HG02970 (cell line): ENCODE data around the gene KTN1.

ENCODE experiments used
- ATAC-seq: cut with Tn5 transposase; IDR thresholded peaks from one replicate; pipeline ENCODE4 v1.9.1; 2021; ENCODE audit warnings: mild to moderate bottlenecking, moderate library complexity, moderate number of reproducible peaks; ENCODE audit not compliant: unreplicated experiment, low FRiP score

KTN1 gene

DNA sequence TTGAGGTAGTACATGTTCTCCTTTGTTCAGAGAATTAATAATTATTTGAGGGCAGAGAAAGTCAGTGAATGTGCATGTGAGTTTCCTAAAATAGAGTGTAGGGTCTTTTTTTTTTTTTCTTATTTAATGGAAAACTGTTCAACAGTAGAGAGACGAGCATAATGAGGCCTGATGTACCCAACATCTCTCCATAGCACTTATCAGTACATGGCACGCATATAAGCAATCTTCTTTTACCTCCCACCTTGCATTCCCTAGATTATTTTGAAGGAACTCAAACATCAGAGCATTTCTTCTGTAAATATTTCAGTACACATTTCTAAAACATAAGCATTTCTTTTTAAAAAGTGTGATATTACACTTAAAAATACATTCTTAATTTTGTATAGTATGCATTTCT lies 87.8 kb downstream of the KTN1 start:
- no peak for ATAC-seq

DNA sequence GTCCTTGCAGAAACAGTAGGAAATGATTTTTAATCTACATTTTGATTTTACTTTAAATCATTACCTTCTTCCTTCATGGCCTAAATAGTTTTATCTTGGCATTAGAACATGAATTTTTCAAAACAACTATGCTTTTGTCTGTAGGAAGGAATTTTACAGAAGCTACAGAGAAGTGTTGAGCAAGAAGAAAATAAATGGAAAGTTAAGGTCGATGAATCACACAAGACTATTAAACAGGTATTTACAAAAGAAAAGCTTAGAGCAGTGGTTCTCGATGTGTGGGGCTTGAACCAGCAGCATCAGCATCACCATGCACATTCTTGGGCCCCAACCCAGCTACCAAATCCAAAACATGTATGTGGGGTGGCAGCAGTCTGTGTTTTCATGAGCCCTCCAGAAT lies 91.6 kb downstream of the KTN1 start:
- no peak for ATAC-seq

DNA sequence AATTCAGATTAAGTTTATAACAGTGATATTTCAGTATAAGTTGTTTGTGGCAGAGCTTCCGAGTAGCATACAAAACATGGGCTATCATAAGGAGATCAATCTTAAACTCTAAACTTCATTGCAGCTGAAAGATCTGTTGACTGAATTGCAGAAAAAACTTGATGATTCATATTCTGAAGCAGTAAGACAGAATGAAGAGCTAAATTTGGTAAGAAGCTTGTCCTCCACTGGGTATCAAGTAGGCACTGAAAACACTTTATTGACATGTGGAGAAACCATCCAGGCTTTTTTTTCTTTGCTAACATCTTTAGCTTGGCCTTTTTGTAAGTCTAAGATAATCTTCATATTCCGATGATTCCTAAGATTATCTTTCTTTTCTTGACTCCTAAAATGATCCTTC lies 93.0 kb downstream of the KTN1 start:
- ATAC-seq = no peak

DNA sequence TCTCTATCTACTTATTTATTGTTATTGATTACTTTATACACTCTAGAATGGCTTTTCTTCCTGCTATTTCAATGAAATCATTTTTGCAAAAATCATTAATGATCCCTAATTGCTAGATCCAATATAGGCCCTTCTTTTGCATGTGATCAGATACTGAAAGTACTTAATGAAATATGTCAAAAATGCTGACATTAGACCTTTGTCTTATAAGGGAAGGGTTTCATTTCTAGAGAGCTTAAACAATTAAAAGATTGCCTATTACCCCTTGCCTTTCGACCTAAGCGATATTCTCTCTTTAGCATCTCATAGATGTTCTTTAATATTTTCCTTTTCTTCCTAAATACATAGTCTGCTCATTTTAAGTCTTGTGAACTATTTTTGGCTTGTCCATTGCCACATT lies 101.1 kb downstream of the KTN1 start:
- no peak for ATAC-seq

DNA sequence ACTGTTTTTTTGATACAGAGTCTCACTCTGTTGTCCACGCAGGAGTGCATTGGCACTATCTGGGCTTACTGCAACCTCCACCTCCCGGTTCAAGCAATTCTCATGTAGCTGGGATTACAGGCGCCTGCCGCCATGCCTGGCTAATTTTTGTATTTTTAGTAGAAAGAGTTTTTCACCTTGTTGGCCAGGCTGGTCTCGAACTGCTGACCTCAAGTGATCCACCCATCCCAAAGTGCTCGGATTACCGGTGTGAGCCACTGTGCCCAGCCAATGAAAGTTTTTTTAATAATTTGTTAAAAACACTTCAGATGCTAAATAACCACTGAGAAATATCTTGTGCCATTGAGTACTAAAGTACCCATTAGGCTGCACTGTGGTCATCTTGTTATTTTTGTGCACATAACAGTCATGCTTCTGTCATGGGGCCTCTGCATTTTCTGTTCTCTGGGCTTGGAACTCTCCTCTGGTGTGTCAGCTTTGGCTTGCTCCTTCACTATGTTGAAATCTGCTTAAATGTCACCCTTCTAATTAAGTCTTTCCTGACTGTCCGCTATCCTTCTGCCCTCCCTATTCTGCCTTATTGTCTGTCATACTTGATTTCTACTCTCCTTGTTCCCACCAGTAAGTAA lies 105.1 kb downstream of the KTN1 start:
- no peak for ATAC-seq

DNA sequence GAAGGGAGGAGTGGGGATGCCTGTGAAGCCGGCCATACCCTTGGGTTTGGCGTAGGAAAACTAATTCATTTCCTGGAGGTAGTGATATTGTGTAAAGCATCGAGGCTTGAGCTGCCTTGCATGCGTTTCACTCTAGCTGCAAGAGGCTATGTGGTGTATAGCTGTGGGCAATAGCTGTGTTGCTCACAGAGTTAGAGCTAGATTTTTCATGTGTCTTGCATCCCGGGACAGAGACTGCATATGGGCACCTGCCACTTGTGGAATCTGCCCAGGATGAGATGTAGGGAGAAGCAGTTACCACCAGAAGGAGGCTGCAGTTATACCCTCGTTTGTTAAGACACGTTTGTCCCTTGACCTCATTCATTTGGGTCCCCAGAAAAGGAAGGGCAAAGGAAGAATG lies 106.7 kb downstream of the KTN1 start:
- ATAC-seq = no peak

DNA sequence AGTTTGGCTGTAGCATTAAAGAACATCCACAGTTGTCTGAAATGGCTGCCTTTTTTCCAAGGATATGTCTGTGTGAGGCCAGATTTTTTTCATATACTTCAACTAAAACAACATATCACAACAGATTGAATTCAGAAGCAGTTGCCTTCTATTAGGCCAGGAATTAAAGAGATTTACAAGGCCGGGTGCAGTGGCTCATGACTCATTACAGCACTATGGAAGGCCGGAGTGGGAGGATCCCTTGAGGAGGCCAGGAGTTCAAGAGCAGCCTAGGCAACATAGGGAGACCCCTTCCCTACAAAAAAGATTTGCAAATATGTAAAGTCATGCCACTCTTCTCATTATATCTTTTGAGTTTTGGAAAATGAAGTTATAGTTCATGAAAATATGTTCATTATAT lies 108.6 kb downstream of the KTN1 start:
- ATAC-seq = no peak

DNA sequence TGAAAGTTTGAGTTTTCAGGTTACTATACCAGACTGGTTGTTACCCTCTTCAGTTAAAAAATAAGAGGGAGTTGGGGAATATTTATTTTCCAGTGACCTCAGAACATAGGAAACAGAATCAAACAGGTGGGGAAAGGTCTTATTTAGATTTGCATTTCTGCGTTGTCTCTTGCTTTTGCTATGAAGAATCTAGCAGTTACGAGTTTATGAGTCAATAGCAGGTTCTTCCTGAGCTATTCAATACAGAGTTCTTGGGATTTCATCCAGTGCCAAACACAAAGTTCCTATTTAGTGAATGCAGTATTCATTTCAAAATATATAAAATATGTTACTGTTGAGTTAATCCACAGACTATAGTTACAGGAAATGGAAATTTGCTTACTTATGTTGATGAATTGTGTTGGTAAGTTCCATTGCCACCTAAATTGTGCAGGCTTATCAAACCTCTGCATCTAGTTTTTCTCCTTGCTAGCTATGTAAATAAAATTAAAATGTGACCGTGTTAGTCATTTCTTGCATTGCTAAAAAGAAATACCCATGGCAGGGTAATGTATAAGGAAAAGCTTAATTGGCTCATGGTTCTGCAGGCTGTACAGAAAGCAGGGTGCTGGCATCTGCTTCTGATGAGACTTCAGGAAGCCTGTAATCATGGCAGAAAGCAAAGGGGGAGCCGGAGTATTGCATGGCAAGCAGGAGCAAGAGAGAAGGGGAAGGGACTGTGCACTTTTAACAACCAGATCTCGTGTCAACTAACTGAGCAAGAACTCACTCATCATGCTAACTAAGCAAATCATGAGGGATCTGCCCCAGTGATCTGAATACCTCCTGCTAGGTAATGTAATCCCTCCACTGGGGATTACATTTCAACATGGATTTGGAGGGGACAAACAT lies 110.2 kb downstream of the KTN1 start:
- no peak for ATAC-seq

DNA sequence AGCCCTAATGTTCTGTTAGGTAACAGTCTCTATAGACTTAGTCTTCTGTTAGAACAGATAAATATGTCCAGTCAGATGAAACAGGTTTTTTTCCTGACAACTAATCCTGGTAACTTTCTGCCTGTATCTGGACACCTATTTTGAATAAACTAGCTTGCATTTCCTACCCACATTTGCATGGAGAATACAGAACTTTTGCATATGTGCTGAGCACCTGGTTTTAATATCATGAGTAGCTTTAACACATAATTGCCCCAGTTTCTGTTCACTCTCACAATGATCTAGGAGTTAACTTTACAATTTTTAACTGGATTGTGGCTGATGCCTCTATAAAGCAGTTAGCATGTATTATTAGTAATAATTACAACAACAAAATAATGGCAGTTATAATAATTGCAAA lies 111.7 kb downstream of the KTN1 start:
- ATAC-seq = no peak

DNA sequence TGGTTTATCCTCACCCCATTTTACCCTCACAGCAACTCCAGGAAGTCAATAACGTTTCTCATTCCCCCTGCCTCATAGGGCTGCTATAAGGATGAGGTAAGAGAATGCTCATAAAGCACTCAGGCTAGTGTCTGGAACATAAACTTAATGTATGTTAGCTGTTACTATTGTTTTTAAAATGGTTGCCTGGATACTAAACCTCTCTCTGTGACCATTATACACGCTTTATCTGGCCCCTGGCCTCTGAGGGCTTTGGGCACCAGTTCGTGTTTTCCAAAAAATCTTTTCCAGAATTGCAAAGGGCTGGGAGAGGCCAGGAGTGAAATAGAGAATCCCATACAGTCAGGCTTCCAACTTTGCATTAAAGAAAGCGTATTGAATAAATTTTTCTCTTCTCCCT lies 113.9 kb downstream of the KTN1 start:
- ATAC-seq = no peak

DNA sequence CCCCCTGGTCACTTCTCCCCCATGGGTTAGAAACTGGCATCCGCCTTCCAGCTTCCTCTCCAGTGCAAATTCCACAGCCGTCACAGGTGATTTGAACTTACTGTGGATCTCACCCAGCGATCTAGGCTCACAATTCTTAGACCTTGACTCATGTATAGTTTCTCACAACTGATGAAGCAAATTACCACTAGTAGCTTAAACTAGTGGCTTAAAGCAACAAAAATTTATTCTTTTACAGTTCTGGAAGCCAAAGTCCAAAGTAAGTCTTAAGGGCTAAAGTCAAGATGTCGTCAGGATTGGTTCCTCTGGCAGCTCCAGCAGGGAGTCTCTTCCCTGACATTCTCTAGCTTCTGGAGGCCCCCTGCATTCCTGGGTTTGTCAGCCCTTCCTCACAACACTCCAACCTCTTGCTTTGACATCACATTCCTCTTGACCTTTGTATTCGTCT lies 117.4 kb downstream of the KTN1 start:
- no peak for ATAC-seq

DNA sequence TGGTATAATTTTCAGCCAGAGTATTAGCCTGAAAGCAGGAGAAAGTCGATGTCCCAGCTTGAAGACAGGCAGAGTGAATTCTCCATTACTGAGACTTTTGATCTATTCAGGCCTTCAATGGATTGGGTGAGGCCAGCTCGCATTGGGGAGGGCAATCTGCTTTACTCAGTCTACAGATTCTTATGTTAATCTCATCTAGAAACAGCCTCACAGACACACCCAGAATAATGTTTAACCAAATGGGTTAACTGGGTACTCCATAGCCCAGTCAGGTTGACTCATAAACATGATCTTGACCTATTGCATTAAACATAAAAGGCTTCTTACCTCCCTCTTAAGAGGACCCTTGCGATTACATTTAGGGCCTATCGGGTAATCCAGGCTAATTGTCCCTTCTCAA lies 118.0 kb downstream of the KTN1 start:
- no peak for ATAC-seq

DNA sequence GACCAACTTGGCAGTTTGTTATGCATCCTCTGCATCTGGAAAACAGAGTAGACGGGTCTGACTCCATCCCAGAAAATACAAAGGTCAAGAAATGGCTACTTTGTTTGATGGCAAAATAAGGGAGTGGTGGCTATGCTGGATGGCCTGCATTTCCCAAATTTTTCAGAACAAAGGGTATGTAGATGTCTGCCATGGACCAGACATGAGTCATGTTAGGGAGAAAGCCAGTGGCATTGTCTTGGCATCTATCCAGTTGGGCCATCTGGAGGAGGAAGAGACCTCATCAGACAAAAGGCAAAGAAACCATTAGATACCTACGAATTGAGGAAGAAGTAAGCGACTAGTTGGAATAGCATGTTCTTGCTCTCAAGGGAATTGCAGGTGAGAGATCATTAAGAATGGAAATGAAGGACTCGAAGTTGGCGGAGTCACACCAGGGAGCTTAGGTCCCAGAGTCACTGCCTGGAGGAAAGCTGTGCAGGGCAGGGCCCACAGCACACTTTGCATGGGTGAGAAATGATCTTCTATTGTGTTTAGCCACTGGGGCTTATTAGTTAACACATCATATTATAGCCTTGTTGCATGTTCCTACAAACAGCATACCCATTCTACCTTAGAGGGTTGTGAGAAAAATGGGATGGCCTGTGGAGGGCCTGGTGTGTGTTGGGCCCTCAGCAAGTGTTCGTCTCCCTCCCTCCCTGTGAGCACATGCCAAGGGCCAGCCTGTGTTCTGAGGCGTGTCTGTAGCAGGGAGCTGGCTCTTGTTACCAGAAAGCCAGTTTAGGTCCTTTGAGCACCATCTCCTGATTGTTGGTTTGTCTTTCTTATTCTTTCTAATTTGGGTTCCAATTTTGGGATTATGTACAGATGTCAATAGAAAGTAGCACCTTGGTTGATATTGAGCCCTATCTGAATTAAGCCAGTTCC lies 119.4 kb downstream of the KTN1 start:
- no peak for ATAC-seq

DNA sequence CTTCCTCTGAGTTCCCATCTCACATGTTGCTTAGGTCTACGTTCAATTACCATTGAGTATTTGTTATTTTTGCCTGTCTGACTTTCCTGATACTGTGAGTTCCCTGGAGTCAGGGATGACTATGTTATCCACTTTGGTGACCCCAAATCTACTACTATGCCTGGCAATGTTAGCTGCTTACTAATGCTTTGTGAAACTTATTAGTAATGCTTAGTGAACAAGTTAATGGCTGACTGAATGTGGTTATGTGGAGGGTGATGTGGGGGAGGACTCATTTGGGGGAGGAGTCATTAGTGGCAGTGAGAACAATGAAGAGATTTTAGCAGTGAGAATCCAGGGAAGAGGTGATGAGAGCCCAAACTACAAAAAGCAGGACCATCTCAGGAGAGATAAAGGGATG lies 121.6 kb downstream of the KTN1 start:
- peak; percentile 82 for ATAC-seq

DNA sequence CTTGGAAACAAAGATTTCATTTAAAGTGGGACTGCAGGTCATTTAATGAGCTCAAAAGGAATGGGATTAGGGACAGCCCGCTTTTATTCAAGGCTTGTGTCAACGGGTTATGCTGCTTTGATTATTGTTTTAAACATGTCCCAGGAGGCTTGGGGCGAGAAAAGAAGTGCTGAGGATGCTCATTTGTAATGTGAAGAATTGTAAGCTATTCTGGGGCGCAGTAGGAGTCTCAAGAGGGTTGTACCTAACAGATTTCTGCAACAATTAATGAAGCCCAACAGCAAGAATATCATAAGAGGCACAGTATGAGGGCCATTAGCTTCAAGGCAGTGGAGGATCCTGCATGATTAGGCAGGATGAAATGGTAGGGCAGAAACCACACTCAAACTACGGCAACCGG lies 122.5 kb downstream of the KTN1 start:
- ATAC-seq = no peak

DNA sequence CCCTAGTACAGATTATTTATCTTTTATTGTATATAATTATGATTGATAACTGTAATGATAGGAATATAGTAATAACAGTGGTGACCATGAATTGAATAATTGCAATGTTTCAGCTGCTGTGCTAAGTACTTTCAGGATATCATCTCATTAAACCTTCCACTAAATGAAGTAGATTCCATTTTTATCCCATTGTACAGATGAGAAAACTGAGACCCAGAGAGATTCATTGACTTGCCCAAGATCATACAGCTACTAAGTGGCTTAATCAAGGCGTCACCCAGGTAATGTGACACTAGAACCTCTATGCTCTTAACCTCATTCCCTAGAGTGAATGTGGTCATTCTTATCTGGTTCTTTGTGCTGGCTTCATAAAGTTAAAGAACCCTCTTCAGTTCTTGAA lies 124.6 kb downstream of the KTN1 start:
- ATAC-seq = no peak

DNA sequence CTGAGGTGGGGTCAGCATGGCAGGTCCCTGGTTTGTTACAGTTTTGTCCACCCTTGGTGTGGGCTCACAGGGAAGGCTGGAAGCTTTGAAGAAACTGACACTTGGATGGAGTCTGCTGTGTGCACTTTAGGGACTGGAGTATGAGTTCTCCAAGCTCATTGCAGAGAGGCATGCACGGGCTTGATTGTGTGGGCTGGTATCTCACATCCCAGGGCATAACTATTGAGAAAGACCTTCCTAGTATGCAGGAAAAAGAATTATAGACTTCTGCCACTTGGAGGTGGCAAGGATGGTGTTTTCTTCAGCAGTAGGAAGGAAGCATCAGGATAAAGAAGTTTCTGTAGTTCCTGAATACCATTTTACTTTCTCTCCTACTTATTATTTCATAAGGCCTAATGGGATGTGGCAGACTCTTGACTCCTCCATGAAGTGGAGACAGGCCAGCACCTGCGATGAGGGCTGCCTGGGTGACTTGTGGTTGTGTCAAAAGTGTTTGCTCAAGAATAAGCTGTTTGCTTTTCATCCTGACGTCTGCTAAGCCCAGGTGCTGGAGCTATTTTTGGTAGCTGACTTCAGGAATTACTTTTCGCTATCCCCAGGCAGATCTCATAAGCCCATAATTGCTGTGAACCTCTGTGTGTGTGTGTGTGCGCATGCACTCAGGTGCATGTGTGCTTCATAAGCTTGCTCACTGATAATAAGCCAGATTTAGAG lies 125.8 kb downstream of the KTN1 start:
- no peak for ATAC-seq

DNA sequence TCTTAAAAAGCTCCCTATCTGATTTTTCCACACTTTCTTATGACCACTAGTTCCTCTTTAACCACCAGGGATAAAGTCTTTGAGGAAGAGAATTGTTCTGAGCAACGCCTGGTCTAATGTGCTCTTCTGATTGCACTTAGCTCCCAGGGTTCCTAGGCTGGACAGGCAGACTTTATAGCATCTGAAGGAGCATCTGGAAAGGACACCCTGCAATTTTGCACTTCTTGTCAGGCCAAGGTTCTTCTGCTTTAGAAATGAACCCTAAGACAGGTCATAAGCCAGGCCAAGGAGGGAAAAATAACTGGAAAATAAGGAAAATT lies 126.3 kb downstream of the KTN1 start:
- ATAC-seq = no peak

DNA sequence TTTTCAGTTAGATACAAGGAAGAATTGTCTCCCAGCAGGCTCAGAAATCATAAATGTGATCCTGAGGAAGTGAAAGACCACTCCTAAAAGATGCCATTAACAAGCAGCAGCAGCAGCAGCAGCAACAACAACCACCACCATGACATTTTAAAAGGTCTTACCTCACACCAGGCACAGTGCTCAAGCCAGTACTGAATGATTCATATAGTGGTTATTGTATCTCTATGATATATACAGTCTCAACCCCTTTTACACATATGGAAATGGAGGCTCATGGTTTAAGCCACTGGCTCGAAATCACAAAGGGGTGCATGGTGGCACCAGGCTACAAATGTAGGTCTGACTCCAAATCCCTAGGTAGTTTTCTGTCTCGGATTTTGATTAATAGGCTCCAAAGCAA lies 126.9 kb downstream of the KTN1 start:
- ATAC-seq = no peak

DNA sequence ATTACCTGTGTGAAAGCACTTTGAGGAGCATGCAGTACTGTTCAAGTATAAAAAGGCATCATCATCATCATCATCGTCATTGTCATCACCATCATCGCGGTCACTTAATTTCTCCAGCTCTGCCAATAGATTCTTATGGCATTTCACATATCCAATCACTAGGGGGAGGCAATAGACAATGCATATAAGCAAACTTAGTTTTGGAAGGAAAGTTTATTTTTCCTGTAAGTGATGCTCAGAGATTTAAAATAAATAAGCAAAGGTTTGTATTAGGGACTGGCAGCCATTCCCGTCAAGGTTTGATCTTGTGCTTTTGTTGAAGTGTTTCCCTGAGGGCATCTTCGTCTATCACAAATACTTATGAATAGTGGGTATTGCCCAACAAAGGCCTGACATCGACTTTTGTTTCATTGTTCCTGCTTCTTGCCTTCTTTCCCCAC lies 127.4 kb downstream of the KTN1 start:
- ATAC-seq = no peak
